GM19397 (cell line): ENCODE data around the gene SAMD5.

Source experiments
- ATAC-seq: cut with Tn5 transposase; IDR thresholded peaks from one replicate; pipeline ENCODE4 v1.9.1; 2021; ENCODE audit warnings: mild to moderate bottlenecking, moderate library complexity; ENCODE audit not compliant: unreplicated experiment

SAMD5 gene

GRCh38 chr6:147564556-147564955, 56.1 kb downstream of the SAMD5 start:
- no peak for ATAC-seq

GRCh38 chr6:147566244-147566898, 57.9 kb downstream of the SAMD5 start:
- no peak for ATAC-seq

GRCh38 chr6:147567141-147567805, 58.8 kb downstream of the SAMD5 start:
- no peak for ATAC-seq

GRCh38 chr6:147569788-147570187, 61.3 kb downstream of the SAMD5 start:
- ATAC-seq = no peak

- ATAC-seq = no peak
These were observed 62.2 kb downstream of the SAMD5 start for GRCh38 chr6:147570681-147571080.

- ATAC-seq = no peak
These were observed 69.0 kb downstream of the SAMD5 start for GRCh38 chr6:147577488-147577887.

- no peak for ATAC-seq
These were observed 69.7 kb downstream of the SAMD5 start for GRCh38 chr6:147578159-147578558.

GRCh38 chr6:147578883-147579282, 70.4 kb downstream of the SAMD5 start:
- no peak for ATAC-seq

GRCh38 chr6:147579667-147580066, 71.2 kb downstream of the SAMD5 start:
- ATAC-seq = no peak

GRCh38 chr6:147582991-147583390, 74.5 kb downstream of the SAMD5 start:
- no peak for ATAC-seq

- no peak for ATAC-seq
These were observed 76.8 kb downstream of the SAMD5 start for GRCh38 chr6:147585256-147585655.

GRCh38 chr6:147586044-147586443, 77.6 kb downstream of the SAMD5 start:
- ATAC-seq = no peak

GRCh38 chr6:147587907-147588306, 79.4 kb downstream of the SAMD5 start:
- ATAC-seq = no peak

GRCh38 chr6:147588469-147588868, 80.0 kb downstream of the SAMD5 start:
- no peak for ATAC-seq

GRCh38 chr6:147589739-147590250, 81.3 kb downstream of the SAMD5 start:
- ATAC-seq = no peak

- no peak for ATAC-seq
These were observed 87.5 kb downstream of the SAMD5 start for GRCh38 chr6:147595961-147596360.

GRCh38 chr6:147603392-147604081, 95.0 kb downstream of the SAMD5 start:
- ATAC-seq = no peak

GRCh38 chr6:147604373-147604772, 95.9 kb downstream of the SAMD5 start:
- ATAC-seq = no peak

- no peak for ATAC-seq
These were observed 103.5 kb downstream of the SAMD5 start for GRCh38 chr6:147611992-147612391.

GRCh38 chr6:147614501-147614900, 106.0 kb downstream of the SAMD5 start:
- no peak for ATAC-seq

GRCh38 chr6:147615659-147616456, 107.4 kb downstream of the SAMD5 start:
- ATAC-seq = no peak
